HG02885 (cell line): ENCODE results near the gene FERMT3.
"Not testable (repeated sequence)": the region's sequence is repeated elsewhere in the genome, so short reads cannot be mapped to it uniquely, and the experiment has no call there.

Experiments used
- ATAC-seq: cut with Tn5 transposase; IDR thresholded peaks from one replicate; pipeline ENCODE4 v1.9.1; 2021; ENCODE audit warnings: mild to moderate bottlenecking; ENCODE audit not compliant: unreplicated experiment, poor library complexity

FERMT3 gene

DNA sequence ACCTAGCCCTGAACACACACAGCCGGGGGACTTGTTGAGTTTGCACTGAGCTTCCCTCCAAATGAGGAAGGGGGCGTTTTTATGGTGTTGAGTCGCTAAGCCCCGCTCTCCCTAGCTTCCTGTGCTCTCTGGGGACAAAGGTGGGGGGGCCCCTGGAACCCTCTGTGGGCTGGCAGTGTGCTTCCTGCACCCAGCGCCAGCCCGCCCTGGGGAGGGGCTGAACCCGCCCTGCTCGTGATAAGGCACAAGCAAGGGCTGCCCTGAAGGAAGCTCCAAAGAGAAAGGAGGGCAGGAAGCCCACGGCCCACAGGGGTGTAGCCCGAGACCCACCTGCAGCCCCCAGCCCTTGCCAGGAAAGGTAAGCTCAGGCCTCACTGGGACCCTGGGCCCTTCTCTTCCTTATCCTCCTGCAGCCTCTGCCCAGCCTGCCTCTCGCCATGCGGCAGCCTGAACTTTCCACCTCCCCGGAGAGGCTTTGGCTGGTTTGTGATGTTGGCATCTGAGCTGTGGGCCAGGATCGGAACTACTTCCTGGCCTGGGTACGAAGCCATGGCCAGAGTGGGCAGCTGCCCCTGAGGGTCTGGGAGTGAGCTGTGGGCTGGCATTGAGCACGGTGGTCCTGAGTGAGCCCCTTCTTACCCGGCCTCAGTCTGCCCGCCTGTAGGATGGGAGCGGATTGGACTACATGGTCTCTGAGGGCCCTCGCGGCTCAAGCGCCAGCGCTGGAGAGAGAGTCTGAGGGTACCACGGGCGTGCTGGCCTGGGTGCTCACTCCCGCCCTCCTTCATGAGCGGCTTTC, at the start of gene FERMT3:
FERMT3 (plus strand) TSS at position 265 of the 799 bp plus-strand sequence. CDS start 644 bp downstream, outside the sequence.
- peak; percentile 48 for ATAC-seq

DNA sequence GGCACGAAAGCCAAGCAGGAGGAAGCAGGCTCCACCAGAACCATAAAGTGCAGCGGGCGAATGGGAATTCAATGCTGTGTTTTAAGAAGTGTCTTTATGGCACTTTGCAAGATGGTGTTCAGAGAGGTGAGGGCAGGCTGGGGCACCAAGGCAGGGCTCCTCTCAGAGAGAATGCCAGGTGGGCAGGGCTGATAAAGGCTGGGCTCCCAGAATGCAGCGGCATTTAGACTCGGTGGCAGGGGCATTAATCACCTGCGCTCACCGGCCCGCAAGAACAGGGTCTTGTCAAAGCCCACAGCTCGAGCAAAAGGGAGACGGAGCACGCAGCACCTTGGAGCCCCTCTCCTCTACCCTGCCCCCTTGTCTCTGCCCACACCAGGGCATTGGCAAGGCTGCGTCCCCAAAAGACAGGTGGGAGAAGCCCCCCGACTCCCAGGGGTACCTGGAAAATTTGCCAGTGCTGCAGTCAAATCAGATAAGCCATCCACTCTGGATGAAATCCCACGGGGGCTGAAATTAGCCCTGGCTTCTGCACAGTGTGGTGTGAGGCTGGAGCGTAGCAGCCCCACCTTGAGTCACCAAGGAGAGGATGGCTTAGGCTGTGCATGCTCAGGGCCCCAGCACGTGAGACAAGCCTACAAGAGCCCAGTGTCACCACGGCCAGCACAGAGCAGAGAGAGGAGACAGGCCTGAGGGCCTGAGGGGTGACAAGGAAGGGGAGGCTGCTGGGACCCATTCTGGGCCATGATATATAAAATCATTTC, 48.7 kb upstream of the FERMT3 start:
- ATAC-seq: no peak

DNA sequence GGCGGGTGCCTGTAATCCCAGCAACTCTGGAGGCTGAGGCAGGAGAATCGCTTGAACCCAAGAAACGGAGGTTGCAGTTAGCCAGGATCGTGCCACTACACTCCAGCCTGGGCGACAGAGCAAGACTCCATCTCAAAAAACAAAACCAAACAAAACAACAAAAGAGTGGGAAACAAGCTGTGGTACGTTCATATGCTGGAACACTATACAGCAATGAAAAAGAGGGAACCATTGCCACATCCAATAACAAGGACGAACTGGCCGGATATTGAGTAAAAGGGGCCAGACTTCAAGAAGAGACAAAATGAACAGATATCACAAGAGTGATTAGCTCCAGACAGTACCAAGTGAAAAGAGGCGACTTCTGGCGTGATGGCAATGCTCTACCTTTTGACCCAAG, 45.5 kb upstream of the FERMT3 start:
- no peak for ATAC-seq

DNA sequence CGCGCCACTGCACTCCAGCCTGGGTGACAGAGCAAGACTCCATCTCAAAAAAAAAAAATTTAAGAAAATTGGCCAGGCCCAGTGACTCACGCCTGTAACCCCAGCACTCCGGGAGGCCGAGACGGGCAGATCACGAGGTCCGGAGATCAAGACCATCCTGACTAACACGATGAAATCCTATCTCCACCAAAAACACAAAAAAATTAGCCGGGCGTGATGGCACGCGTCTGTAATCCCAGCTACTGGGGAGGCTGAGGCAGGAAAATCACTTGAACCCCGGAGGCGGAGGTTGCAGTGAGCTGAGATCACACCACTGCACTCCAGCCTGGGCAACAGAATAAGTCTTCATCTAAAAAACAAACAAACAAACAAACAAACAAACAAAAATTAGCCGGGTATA, 43.8 kb upstream of the FERMT3 start:
- not testable (repeated sequence) for ATAC-seq

DNA sequence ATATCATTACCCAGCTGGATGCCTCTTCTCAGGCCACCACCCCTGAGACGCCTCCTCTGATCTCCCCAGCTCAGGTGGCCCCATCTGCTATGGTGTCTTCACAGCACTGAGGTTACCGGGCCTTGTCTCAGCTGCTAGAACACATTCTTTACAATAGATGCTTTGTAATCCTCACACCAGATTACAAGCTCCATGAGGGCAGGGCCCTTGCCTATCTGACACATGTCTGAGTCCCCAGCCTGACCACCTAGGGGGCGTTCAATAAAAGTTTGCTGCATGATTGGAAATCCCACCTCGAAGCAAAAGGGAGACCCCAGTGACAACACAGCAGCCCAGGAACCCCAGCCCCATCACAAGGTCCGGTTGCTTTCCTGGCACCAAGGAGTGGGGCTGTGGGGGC, 42.6 kb upstream of the FERMT3 start:
- no peak for ATAC-seq

DNA sequence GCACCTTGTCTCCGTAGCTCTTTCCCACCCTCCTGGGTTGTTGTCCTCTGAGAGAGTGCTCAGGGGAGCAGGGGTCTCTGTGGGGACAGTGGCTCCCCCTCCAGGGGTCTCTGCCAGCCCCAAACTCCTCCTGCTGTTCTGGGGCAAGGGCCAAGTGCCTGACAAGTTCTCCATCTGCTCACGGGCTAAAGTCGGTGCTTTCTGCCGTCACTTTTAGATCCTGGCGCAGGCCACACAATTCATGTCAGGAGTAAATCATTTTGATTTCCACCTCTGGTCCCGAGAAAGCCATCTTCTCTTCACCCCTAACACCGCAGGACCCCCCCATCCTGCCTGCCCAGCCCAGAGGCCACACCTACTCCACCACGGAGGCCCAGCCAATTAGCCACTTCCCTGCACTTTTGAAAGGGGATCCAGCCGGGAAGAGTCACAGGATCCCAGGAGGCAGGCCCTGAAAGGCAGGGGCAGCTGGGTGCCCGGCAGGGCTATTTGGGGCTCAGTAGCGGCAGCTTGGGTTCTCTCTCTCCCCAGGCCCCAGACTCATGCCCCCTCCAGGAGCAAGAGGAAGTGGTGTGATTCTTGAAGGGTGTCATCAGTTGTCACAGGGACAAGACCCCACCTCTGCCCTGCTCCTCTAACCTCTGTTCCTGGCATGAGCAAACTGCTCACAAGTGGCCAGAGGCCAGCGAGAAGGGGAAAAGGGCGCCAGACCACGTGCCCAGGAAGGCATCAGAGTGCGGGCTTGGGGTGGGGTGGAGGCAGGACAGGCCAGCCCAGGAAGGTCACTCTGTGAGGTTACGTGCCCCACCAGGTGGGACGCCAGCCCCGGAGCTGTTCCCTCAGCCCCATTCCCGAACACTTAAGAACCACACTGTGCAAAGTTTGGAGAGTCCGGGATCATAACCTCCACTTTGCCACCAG, 41.9 kb upstream of the FERMT3 start:
- ATAC-seq: no peak

DNA sequence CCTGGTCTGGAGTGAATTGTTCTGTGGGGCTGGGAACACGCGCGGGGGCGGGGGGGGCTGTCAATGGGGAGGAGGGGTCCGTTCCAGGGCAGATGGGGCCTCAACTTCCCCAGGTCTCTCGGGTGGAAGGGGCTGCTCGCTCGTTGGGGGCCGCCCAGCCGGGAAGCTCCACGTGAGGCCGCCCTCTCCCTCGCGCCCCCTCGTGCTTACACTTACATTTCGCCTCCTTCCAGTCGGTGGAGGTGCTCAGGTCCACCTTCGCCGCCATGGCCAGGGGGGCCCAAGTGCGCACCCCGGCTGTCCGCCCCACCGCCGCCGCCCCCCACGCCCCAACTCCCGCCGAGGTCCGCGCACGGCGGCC, 41.1 kb upstream of the FERMT3 start:
- ATAC-seq: peak; percentile 6

DNA sequence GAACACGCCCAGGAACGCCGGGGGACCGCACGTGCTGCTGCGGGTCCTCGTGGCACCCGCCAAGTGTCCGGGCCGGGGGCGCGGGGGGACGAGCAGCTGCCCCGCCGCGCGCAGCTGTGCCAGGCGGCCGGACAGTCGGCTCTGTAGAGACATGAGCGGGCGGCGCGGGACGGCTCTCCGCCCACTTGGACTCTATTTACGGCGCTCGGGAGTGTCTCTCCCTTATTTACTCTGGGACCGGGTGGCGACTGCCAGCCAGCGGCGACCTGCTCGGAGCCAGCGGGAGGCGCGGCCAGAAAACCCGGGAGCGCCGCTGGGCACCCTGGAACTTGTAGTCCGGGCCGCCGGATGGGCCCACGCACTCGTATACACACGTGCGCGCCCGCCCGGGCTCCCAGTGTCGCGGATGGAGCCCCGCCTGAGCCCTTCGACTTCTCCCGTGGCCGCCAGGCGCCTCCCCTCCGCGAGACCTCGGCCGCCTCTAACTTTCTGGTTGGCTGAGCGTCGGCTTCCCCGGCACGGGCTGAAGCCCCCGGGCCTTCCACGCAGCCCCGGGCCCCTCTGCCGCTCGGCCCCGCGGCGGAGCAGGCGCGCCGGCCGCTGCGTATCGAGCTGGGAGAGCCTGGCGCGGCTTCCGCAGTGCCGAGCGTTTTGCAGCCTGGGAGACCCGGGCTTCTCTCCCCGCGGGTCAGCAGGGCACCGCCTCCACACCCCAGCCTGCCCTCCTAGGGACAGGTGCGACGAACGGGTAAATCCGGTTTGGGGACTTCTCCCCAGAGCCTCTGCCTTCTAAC, 40.5 kb upstream of the FERMT3 start, which contains the start of gene MACROD1:
MACROD1 (minus strand) TSS at position 272 of the 794 bp plus-strand sequence; CDS start at position 153, 119 bp downstream.
- ATAC-seq: peak; percentile 90

DNA sequence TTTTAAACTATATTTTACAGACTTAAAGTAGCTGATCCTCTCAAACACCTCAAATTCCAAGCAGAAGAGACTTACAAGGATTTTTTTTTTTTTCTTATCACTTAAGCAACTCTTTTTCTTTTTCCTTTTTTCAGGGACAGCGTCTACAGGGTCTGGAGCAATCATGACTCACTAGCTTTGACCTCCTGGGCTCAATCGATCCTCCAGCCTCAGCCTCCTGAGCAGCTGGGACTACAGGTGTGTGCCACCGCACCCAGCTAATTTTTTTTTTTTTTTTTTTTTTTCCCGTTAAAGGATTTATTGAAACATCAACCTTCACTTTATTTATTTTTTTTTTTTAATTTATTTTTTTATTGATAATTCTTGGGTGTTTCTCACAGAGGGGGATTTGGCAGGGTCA, 36.1 kb upstream of the FERMT3 start:
- ATAC-seq: no peak

DNA sequence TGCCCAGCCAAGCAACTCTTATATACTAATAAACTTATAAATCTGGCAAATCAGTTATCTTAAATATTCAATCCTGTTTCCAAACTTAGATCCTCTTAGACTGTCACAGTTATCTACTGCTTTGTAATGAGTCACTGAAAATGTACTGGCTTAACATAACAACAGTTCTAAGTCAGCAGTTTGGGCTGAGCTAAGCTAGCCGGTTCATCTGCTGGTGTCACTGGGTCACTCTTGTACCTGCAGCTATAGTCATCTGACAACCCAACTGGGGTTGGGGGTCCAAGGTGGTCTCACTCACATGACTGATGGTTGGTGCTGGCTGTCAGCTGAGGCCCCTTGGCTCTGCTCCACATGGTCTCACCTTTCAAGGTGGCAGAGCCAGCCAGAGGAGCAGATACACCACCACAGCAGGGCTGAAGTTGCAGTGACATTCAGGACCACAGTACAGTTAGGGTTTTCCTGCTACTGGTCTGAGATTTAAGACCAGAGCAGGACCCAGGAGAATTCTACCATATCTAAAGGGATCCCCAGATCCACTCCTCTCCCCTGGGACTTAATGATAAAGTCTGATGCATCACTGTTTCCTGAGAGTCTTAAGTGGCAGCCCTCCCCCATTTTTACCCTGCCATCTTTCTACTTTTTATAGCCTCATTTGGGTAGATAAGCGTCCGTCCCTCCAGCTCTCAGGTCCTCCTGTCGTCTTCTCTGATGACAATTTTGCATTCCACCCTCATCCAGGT, 32.7 kb upstream of the FERMT3 start:
- ATAC-seq: no peak

DNA sequence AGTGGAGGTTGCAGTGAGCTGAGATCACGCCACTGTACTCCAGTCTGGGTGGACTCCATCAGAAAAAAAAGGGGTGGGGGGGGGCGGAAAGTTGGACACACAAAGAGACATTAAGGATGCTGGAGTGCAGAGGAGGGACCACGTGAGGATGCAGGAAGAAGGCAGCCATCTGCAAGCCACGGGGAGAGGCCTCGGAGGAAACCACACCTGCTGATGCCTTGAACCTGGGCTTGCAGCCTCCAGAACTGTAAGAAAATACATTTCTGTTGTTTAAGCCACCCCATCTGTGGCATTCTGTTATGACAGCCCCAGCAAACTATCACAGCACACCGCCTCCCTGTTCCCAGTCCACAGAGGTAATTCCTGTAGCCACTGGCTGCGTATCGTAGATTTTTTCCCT, 29.8 kb upstream of the FERMT3 start:
- no peak for ATAC-seq

DNA sequence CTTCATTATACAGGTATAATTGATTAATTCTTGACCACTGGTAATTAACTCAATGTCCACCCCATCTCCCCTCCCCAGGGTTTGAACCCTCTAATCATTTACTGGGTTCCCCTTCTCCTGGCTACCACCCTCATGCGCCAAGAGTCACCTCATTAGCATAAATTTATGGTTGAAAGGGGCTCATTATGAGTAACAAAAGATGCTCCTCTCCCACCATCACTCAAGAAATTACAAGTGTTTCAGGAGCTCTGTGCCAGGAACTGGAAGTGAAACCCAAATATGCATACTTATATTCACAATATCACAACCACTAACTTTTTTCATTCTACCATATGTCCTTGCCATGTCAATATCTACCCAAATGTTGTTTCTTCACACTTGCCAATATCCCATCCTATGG, 28.3 kb upstream of the FERMT3 start:
- no peak for ATAC-seq

DNA sequence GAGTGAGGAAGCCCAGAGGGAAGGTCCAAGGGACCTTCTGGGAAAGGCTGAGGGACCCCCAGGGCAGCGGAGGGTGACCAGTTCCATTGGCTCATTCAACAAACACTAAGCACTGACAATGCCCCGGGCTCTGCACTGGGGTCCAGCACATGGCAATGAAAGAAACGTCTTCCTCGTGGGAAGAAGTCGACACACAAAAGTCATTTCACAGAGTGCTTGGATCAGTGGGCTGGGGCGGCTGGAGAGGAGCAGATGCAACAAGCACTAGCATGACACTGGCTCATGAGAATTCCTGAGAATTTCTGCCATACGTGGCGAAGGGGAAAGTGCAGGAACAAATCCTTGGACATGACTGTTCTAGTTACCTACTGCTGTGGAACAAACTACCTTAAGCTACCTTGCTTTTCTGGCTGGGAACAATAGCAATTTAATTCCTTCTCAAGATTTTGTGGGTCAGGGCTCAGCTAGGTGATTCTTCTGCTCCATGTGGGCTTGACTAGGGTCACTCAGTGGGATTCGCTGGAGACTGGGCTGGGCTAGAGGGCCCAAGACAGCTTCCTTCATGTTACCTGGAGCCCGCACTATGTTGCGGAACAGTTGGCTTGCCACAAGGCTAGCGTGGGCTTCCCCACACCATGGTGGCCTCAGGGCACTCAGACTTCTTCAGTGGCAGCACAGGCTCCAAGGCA, 27.4 kb upstream of the FERMT3 start:
- no peak for ATAC-seq

DNA sequence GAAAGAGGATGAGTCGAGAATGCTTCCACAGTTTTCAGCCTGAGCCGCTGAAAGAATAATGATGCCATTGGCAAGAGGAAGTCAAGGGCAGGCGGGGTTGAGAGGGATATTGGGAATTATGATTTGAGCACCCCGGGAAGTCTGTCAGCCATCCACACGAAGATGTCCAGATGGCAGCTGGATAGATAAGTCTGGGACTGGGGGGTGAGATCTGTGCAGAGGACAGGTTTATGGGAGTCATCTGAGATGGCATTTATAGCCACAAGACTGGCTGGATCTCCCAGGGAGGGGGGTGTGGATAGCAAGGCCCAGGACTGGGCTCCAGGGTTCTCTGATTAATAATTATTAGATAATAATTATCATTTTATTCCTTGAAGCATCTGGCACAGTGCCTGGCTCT, 25.6 kb upstream of the FERMT3 start:
- no peak for ATAC-seq

DNA sequence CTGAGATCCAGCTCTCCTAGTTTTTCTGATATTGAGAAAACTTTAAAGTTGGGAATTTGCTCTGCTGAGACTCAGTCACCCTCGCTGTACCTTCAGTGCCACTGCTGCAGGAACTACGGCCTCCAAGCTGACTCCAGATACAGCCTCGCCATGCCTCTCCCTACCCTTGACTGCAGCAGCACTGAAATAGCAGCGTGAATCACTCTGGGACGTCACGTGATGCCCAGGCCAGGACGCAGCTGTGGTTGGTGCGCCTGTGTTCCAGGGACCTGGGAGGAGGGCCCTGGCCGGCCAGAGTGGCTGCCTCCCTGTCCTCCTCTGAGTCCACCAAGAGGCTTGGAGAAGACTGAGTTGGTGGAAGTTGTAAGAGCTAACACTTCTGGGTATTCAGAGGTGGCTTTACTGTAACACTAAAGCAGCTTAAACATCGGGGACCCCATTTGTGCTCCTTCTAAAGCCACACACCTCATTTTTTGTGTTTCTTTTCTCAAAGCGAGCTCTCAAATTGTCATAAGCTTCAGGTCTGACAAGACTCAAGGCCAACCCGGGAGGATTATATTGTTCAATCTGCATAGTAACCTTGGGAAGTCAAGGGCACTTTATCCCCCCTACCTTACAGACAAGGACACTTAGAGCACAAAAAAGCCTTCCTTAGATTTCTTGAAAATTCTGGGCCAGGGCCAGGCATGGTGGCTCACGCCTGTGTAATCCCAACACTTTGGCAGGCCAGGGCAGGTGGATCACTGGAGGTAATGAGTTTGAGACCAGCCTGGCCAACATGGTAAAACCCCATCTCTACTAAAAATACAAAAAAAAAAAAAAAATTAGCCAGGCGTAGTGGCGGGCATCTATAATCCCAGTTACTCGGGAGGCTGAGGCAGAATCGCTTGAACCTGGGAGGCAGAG, 24.8 kb upstream of the FERMT3 start:
- ATAC-seq: no peak

DNA sequence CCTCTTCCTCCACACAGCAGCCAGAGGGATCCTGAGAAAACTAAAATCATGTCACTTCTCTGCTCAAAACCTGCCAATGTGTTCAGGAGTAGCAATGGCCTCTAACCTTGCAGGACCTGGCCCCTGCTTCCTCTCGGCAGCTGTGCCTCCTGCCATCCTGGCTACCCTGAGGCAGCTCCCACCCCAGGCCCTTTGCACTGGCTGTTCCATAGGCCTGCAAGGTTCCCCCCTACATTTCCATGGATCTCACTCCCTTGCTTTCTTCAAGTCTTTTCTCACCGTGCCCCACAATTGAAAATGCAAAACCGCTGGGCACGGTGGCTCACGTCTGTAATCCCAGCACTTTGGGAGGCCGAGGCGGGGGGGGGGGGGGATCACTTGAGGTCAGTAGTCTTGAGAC, 22.6 kb upstream of the FERMT3 start:
- ATAC-seq: no peak

DNA sequence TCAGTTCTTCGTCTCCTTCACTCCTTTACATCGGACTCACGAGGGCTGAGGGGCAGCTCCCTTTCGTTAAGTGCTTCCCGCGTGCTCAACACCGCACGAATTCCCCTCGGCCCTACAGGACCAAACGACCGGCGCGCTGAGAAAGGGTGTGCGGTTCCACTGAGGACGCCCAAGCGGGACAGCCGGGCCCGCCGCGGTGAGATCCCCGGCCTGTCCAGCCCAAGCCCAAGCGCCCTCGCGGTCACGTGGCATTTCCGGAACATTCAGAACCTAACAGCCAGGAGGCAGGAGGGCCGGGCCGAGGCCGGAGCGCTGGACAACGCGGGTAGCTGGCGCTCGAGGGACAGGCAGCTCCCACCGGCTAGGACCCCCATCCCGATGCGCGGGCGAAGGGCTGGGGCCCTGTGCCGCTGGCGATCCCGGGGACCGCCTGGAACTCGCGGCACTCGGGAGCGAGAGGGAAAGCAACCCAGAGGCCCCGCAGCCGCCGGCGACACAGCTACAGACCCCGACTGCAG, 21.3 kb upstream of the FERMT3 start:
- peak; percentile 17 for ATAC-seq
